NCI-H526 (cell line): ENCODE measurements around the gene DCST1.
A peak's percentile ranks its signal among the peaks of the same experiment; 100 is the strongest.

Experiments used
- DNase-seq, 2 experiments: peaks; one replicate each; lab custom pipeline; 2025; lab: John Stamatoyannopoulos, UW

DCST1 gene

DNA sequence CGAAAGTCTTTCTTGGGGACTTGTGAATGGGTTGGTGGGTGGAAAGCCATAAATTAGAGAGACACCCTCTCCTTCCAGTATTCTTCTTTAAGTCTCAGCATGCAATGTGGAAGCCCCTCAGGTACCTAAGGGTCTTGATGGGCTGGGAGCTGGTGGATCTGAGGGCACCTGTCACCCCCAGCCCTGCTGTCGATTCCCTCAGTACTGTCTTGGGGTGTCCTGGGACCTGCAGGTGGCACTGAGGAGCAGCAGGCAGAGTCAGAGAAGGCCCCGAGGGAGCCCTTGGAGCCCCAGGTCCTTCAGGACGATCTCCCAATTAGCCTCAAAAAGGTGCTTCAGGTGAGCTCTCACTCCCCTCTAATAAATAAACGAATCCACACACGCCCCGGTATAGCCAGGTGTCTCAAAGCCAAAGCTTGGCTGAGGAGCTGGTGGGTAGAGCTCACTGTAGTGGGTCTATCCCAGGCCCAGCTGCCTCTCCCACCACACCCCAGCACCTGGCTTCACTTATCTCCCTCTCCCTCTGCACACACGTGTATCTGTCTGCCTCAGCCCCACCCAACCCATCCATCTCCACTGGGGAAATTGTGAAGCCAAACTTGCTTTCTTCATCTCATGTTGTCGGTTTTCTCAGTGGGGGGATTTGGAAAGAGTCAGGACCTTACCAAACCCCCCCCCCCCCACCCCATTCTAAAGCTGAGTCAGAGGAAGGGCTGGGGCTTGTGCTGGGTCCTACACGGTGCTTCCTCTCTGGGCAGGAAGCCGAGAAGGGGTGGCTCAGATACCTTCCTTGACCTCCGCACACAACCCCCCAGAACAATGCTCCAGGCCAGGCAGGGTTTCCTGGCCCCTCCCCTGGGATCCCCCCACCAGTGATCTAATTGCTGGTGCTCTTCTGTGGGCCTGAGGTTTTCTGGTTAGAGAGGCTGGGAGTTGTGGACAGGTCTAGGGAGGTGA is 19.1 kb downstream of the DCST1 start:
- peak; percentile 54 to 86 for DNase-seq

- DNase-seq: no peak
Observed at GRCh38 chr1:155053531-155054105, 20.0 kb downstream of the DCST1 start.

GRCh38 chr1:155057104-155057503 is 23.5 kb downstream of the DCST1 start:
- no peak for DNase-seq

GRCh38 chr1:155057788-155058211 is 24.2 kb downstream of the DCST1 start:
- DNase-seq: no peak

- DNase-seq: peak in 1 of 2 experiments; percentile 58
Observed at GRCh38 chr1:155060736-155061135, 27.1 kb downstream of the DCST1 start.

- DNase-seq: peak; percentile 98 to 100
Observed at GRCh38 chr1:155061381-155062150, 27.9 kb downstream of the DCST1 start.

GRCh38 chr1:155062151-155062686 is 28.6 kb downstream of the DCST1 start:
- DNase-seq: peak in 1 of 2 experiments; percentile 88

DNA sequence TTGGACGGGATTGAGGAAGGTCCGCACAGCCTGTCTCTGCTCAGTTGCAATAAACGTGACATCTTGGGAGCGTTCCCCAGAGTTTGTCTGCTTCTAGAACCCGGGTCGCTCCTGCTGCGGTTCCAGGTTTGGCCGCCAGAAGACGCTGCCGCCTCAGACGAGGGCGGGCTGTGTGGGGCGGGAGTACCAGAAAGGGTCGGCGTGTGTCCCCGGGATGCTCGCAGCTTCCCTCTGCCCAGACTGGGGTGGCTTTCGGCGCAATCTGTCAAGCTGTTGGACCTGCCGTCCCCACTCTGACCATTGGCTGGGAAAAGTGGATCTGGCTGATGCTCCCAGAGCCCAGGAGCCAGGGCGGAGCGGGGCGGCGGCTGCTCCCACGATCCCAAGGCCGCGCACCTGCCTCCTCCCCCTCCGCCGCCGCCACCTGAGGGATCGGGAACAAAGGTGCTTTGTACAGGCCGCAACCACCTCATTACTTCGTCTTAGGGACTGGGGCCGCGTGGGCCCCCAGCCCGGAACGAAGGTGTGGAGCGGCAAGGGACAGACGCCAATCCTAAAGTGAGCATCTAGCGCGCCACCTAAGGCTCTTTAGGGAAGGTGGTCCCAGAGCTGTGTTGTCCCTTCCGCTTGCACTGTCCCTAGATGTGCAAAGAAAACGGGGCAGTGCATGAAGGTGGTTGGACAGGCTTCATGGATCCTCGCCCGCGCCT is 29.2 kb downstream of the DCST1 start:
- peak; percentile 97 to 99 for DNase-seq

DNA sequence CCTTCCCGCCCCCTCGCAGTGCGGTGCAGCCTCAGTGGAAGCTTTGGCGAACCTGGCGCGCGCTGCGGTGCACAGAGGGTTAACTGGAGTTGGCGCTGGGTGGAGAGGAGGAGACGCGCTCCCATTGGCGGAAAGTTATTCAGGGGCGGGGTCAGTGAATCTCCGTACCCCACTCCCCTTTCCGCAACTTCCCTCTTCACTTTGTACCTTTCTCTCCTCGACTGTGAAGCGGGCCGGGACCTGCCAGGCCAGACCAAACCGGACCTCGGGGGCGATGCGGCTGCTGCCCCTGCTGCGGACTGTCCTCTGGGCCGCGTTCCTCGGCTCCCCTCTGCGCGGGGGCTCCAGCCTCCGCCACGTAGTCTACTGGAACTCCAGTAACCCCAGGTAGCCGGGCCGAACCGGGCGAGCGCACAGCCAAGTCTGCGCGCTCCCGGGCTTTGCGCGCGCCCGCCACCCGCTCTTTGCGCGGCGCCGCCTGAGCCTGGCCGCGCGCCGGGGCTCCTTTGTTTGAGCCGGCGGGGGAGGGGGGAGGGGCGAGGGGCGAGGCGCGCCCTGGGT is 30.0 kb downstream of the DCST1 start, which contains the start of gene EFNA4:
Gene EFNA4 (plus strand): TSS at position 191 of the 561 bp plus-strand sequence. CDS start 84 bp downstream, at position 275.
- DNase-seq: peak; percentile 92 to 99

GRCh38 chr1:155064111-155064831 is 30.6 kb downstream of the DCST1 start:
- DNase-seq: peak; percentile 77 to 96

DNA sequence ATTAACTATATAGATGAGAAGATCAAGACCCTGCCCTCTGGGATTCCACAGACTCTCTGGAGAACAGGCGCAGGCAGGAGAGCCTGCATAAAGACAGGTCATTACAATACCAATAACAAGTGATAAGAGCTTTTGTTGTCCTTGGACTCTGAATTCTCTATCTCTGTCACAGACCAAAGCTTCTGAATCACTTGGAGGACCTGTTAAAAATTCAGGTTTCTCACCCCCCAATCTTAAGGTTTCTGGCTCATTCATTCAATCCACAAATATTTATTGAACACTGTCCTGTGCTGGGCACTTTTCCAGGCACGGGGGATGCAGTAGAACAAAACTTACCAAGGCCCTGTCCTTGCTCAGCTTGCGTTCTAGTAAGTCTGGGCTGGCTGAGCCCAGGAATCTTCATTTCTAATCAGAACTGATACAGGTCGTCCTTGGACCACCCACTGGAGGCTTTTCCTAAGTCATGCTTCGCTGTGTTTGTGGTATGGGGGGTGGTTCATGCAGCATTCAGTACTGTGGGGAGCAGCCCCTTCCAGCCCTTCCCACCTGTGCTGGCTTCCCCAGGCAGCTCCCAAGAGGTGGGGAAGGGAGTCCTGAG is 31.3 kb downstream of the DCST1 start:
- DNase-seq: no peak

DNA sequence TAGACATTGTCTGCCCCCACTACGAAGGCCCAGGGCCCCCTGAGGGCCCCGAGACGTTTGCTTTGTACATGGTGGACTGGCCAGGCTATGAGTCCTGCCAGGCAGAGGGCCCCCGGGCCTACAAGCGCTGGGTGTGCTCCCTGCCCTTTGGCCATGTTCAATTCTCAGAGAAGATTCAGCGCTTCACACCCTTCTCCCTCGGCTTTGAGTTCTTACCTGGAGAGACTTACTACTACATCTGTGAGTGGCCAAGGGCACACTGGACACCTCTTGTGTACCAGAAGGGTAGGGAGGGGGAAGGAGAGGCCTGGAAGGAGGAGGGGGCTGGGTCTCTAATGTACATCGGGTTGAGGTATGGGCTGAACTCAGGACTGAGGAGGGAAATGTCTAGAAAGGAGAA is 33.2 kb downstream of the DCST1 start:
- DNase-seq: no peak

GRCh38 chr1:155068599-155068998 is 35.0 kb downstream of the DCST1 start:
- no peak for DNase-seq

GRCh38 chr1:155069551-155070157 is 36.0 kb downstream of the DCST1 start:
- DNase-seq: peak in 1 of 2 experiments; percentile 69

DNA sequence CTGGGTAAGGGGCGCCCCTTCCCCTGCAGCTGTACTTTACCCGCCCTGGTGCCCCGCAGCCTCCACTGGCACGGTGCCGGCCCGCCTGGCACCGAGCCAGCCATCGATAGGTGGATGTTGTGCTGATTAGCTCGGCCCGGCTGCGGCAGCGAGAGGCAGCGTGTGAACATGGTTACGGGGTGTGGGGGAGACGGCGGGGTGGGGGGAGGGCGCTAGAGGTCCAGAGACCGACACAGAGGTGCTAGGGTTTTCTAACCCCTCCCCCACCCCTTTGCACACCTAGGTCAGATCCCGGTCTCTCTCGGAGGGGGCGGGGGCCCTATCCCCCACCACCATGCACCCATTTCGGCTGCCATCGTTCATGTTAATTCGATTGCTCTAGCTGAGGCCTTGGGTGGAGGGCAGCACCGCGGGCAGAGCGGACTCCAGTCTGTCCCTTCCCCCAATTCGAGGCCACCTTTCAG is 36.6 kb downstream of the DCST1 start:
- DNase-seq: peak in 1 of 2 experiments; percentile 77

DNA sequence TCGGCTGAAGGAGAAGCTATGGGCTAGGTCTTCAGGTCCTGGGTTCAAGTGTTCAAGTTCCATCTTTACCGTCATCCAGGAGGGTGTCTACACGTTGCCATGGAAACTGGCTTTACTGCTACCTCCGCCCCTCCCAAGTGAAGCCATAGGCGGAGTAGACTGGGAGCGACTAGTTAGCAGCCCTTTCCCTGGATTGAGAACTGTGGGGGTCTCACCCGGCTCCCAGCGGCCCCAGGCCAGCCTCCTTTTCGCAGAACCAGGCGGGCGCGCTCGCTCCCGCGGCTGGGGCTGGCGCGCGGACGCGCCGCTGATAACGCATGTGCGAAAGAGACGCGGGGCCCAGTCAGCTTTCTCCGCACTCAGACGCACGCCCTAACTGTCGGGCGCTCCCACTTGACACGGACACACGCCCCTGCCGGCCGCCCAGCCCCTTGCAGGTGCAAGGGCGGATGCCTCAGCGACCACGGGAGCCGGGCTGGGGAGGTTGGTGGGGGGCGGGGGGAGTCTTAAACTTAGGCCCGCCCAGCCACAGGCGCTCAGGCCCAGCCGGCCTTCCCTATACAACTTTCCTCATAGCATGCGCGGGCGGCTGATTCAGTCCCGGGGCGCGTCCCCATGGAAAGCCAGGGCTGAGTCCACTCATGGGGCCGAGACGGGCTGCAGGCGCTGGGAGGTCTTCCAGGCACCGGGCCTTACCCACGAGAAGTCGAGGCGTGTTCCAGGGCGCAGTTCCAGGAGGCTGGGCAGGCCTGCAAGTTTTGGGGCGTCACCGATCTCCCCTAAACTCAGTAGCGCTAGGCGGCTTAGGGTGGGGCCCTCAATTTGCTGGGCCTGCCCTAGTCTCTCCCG is 37.3 kb downstream of the DCST1 start:
- DNase-seq: peak; percentile 95 to 99

DNA sequence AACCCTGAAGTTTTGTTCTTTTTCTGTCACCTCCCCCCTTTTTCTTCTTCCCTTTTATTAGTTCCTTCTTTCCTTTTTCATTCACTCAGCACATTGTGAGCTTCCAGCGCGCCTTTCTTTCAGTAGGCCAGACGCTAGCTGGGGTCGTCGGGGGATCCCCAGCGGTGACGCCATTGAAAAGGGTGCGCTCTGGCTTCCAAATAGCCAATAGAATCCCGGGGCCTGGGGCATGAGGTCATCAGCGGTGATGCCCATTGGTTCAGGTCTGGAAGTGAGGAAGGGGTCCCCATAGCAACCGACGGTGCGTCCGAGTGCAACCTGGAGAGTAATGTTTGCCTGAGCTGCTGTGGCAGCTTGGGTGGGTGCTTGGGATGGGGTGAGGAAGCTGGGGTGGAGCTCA is 38.1 kb downstream of the DCST1 start:
- peak; percentile 83 to 92 for DNase-seq

DNA sequence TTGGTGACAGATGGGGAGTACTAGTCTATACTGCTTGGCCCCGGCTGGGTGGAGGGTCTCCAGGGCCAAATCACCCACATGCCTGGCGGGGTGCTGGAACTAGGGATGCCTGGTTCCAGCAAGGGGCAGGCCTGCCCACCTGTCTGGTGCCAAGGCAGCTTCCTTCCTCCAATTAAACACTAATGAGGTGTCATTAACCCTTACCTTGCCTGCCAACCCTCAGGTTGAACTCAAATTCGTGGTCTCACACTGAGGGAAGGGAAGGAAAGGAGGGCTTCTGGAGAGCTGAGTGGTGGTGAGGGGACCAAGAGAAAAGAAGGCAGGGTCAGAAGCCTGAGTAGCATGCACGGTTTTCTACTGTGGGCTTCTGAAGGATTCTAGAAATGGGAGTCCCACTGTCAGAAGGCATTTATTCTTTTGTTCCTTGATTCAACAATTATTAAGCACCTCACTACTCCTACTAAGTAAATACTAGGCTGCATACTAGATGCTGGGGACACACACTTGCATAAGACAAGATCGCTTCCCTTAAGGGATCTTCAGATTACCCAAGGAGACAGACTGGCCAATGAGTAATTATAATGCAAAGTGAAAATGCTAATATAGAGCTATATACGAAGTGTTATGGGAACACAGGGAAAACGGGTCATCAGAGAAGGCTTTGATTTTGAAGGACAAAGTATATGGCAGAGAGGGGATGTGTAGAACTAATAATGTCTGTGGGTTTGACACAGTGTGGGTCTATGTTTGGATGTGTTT is 39.1 kb downstream of the DCST1 start:
- DNase-seq: no peak
